Measurements from ENCODE around the gene LIFR.
"Not testable (repeated sequence)": the region's sequence is repeated elsewhere in the genome, so short reads cannot be mapped to it uniquely, and the experiment has no call there.

- TF ChIP-seq FOSL2 (IDR thresholded peaks at IDR 0.05; ENCODE audit: borderline replicate concordance, low read depth); POLR2AphosphoS5 (IDR thresholded peaks at IDR 0.05; ENCODE audit: low read depth, low read length); GABPA (IDR thresholded peaks at IDR 0.05; ENCODE audit: low read depth); PBX3 (IDR thresholded peaks at IDR 0.05); EZH2phosphoT487 (IDR thresholded peaks at IDR 0.05; ENCODE audit: borderline replicate concordance, low read depth): not testable (repeated sequence)
Observed at GRCh38 chr5:38599751-38600150, 43.3 kb upstream of the LIFR start.

All from SK-N-SH (cell line).